Trophoblast cell (in vitro differentiated cells and primary cell): ENCODE results near the gene SLC19A1.

Experiments
- DNase-seq, 2 donors: peaks; one replicate each; pipeline ENCODE4 v3.0.0-alpha.2; 2016
- H2AFZ ChIP-seq: 2 replicates; pipeline ENCODE4 v1.6.1; 2013; ENCODE audit warnings: low read length, moderate library complexity, mild to moderate bottlenecking; ENCODE audit not compliant: insufficient read depth, poor library complexity
- H2AK5ac ChIP-seq: 2 replicates; pipeline ENCODE4 v1.6.1; 2013; ENCODE audit warnings: mild to moderate bottlenecking, low read length
- H2BK120ac ChIP-seq: 2 replicates; pipeline ENCODE4 v1.6.1; 2013; ENCODE audit warnings: low read length, mild to moderate bottlenecking, moderate library complexity; ENCODE audit not compliant: insufficient read depth, poor library complexity
- H2BK12ac ChIP-seq: 2 replicates; pipeline ENCODE4 v1.6.1; 2013; ENCODE audit warnings: mild to moderate bottlenecking, low read length, moderate library complexity
- H2BK5ac ChIP-seq: 2 replicates; pipeline ENCODE4 v1.6.1; 2013; ENCODE audit warnings: low read length, low read depth, moderate library complexity, mild to moderate bottlenecking; ENCODE audit not compliant: poor library complexity
- H3K14ac ChIP-seq: 2 replicates; pipeline ENCODE4 v1.6.1; 2013; ENCODE audit warnings: mild to moderate bottlenecking, low read length
- H3K18ac ChIP-seq: 2 replicates; pipeline ENCODE4 v1.6.1; 2013; ENCODE audit warnings: mild to moderate bottlenecking, low read length
- H3K23ac ChIP-seq: 2 replicates; pipeline ENCODE4 v1.6.1; 2013; ENCODE audit warnings: low read length
- H3K27ac ChIP-seq: 2 replicates; pipeline ENCODE4 v1.5.1; 2013; ENCODE audit warnings: low read depth, mild to moderate bottlenecking, inconsistent platforms, low read length, moderate library complexity
- H3K27me3 ChIP-seq: 2 replicates; pipeline ENCODE4 v1.6.1; 2013; ENCODE audit warnings: inconsistent platforms, mild to moderate bottlenecking, low read length, moderate library complexity; ENCODE audit not compliant: insufficient read depth
- H3K36me3 ChIP-seq, 2 experiments: 1 replicate in 1 of 2; 2 replicates in 1 of 2; pipeline ENCODE4 v1.6.1; 2013; ENCODE audit warnings: low read length in 2 of 2, mild to moderate bottlenecking in 2 of 2, moderate library complexity in 1 of 2; ENCODE audit not compliant: insufficient read depth in 2 of 2, control insufficient read depth in 1 of 2
- H3K4ac ChIP-seq: 2 replicates; pipeline ENCODE4 v1.6.1; 2013; ENCODE audit warnings: low read depth, mild to moderate bottlenecking, low read length, moderate library complexity
- H3K4me1 ChIP-seq, 2 experiments: 1 replicate in 1 of 2; 2 replicates in 1 of 2; pipeline ENCODE4 v1.6.1; 2013; ENCODE audit warnings: low read length in 2 of 2, mild to moderate bottlenecking in 2 of 2, moderate library complexity in 1 of 2; ENCODE audit not compliant: insufficient read depth in 2 of 2, control insufficient read depth in 1 of 2
- H3K4me2 ChIP-seq: 2 replicates; pipeline ENCODE4 v1.6.1; 2013; ENCODE audit warnings: inconsistent platforms, mild to moderate bottlenecking, low read length, moderate library complexity
- H3K4me3 ChIP-seq: 2 replicates; pipeline ENCODE4 v1.5.1; 2013; ENCODE audit warnings: mild to moderate bottlenecking, low read depth, low read length, inconsistent platforms
- H3K79me1 ChIP-seq: one replicate; pipeline ENCODE4 v1.6.1; 2013; ENCODE audit warnings: low read length
- H3K79me2 ChIP-seq: 2 replicates; pipeline ENCODE4 v1.6.1; 2013; ENCODE audit warnings: low read length, mild to moderate bottlenecking; ENCODE audit not compliant: control insufficient read depth, insufficient read depth, poor library complexity
- H3K9ac ChIP-seq: 2 replicates; pipeline ENCODE4 v1.6.1; 2013; ENCODE audit warnings: mild to moderate bottlenecking, low read length
- H3K9me3 ChIP-seq: 2 replicates; pipeline ENCODE4 v1.6.1; 2013; ENCODE audit warnings: low read depth, mild to moderate bottlenecking, control low read depth, inconsistent platforms, low read length; ENCODE audit not compliant: insufficient read depth
- H4K12ac ChIP-seq: 2 replicates; pipeline ENCODE4 v1.6.1; 2013; ENCODE audit warnings: low read depth, mild to moderate bottlenecking, low read length, moderate library complexity
- H4K8ac ChIP-seq: 2 replicates; pipeline ENCODE4 v1.6.1; 2013; ENCODE audit warnings: low read depth, mild to moderate bottlenecking, low read length, moderate library complexity
- H4K91ac ChIP-seq: one replicate; pipeline ENCODE4 v1.6.1; 2013; ENCODE audit warnings: low read depth, mild to moderate bottlenecking, low read length, moderate library complexity
- WGBS: extraction: QIAGEN DNeasy Blood & Tissue Kit; methylation state at CpG from one replicate; pipeline ENCODE4 v1.1.7; 2013; ENCODE audit warnings: missing lambda C conversion rate; ENCODE audit not compliant: insufficient read length, insufficient coverage; ENCODE audit errors: extremely low coverage; 5-methylcytosine and 5-hydroxymethylcytosine counted together

SLC19A1 gene

GRCh38 chr21:45507523-45507875, 34.7 kb downstream of the SLC19A1 start:
- no peak overlapping the region for H2AK5ac ChIP-seq
- no peak overlapping the region for H2AFZ ChIP-seq
- H3K36me3 ChIP-seq, result peaks cover 62 to 71% of the 10 kb centered on the region in 2 experiments
- H2BK120ac ChIP-seq, result no peak overlapping the region
- H3K14ac ChIP-seq, result no peak overlapping the region
- H3K4me1 ChIP-seq, result no peaks in the 10 kb centered on the region
- no peak overlapping the region for H4K8ac ChIP-seq
- WGBS, result no CpG with 5 or more reads among the region's 9 CpGs
- no peak overlapping the region for H4K12ac ChIP-seq
- no peak overlapping the region for H3K18ac ChIP-seq
- H2BK5ac ChIP-seq, result no peak overlapping the region
- no peaks in the 10 kb centered on the region for H3K27me3 ChIP-seq
- no peak overlapping the region for H3K4me3 ChIP-seq
- H2BK12ac ChIP-seq, result no peak overlapping the region
- no peak overlapping the region for H4K91ac ChIP-seq
- H3K4me2 ChIP-seq, result no peak overlapping the region
- no peak overlapping the region for H3K23ac ChIP-seq
- no peak overlapping the region for H3K9ac ChIP-seq
- no peaks in the 10 kb centered on the region for H3K9me3 ChIP-seq
- H3K79me1 ChIP-seq, result no peaks in the 10 kb centered on the region
- no peak overlapping the region for H3K27ac ChIP-seq
- no peaks in the 10 kb centered on the region for H3K79me2 ChIP-seq
- H3K4ac ChIP-seq, result no peak overlapping the region
- DNase-seq, result no peak

DNA sequence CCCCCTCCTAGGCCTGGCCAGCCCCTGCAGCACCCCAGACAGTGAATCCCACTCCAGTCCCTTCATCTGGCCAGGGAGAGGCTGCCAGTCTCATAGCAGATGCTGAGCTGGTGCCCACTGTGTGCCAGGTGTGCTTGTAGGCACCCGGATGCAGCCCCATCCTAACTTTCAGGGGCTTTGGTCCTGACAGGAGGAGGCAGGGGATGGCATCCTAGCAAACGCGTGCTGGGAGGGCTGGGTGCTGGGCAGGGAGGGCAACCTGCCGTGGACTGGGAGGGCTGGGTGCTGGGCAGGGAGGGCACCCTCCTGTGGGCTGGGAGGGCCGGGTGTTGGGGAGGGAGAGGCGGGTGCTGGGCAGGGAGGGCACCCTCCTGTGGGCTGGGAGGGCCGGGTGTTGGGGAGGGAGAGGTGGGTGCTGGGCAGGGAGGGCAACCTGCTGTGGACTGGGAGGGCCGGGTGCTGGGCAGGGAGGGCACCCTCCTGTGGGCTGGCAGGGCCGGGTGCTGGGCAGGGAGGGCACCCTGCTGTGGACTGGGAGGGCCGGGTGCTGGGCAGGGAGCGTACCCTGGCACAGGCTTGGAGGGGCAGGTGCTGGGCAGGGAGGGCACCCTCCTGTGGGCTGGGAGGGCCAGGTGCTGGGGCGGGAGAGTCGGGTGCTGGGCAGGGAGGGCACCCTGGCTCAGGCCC, 35.3 kb downstream of the SLC19A1 start:
- Histone ChIP-seq H2AFZ (no peak overlapping the region), H2AK5ac (no peak overlapping the region), H3K9ac (no peak overlapping the region), H3K27ac (no peak overlapping the region), H2BK12ac (no peak overlapping the region), H3K4me2 (no peak overlapping the region), H3K9me3 (no peaks in the 10 kb centered on the region), H3K18ac (no peak overlapping the region), H4K12ac (no peak overlapping the region), H3K4ac (no peak overlapping the region), H3K4me3 (no peak overlapping the region), H3K36me3 (peaks cover 58 to 68% of the 10 kb centered on the region in 2 experiments), H3K23ac (no peak overlapping the region), H4K91ac (no peak overlapping the region), H3K79me2 (no peaks in the 10 kb centered on the region), H4K8ac (no peak overlapping the region), H3K27me3 (no peaks in the 10 kb centered on the region), H2BK120ac (no peak overlapping the region), H3K4me1 (no peaks in the 10 kb centered on the region), H3K79me1 (no peaks in the 10 kb centered on the region), H2BK5ac (no peak overlapping the region), H3K14ac (no peak overlapping the region)
- no peak for DNase-seq
- no CpG with 5 or more reads among the region's 13 CpGs for WGBS

- H3K14ac ChIP-seq, result no peak overlapping the region
- no peak overlapping the region for H4K8ac ChIP-seq
- H3K23ac ChIP-seq, result no peak overlapping the region
- H3K27ac ChIP-seq, result no peak overlapping the region
- H3K9ac ChIP-seq, result no peak overlapping the region
- H2BK5ac ChIP-seq, result no peak overlapping the region
- DNase-seq, result no peak
- no peaks in the 10 kb centered on the region for H3K79me2 ChIP-seq
- no peaks in the 10 kb centered on the region for H3K79me1 ChIP-seq
- H4K12ac ChIP-seq, result no peak overlapping the region
- no peak overlapping the region for H4K91ac ChIP-seq
- no peaks in the 10 kb centered on the region for H3K9me3 ChIP-seq
- H3K4ac ChIP-seq, result no peak overlapping the region
- no CpG with 5 or more reads among the region's 22 CpGs for WGBS
- no peak overlapping the region for H3K18ac ChIP-seq
- H2AK5ac ChIP-seq, result no peak overlapping the region
- no peak overlapping the region for H2BK120ac ChIP-seq
- H2AFZ ChIP-seq, result no peak overlapping the region
- peaks cover 52 to 63% of the 10 kb centered on the region in 2 experiments for H3K36me3 ChIP-seq
- H3K4me1 ChIP-seq, result no peaks in the 10 kb centered on the region
- H2BK12ac ChIP-seq, result no peak overlapping the region
- H3K27me3 ChIP-seq, result no peaks in the 10 kb centered on the region
- no peak overlapping the region for H3K4me3 ChIP-seq
- H3K4me2 ChIP-seq, result no peak overlapping the region
These were observed 35.9 kb downstream of the SLC19A1 start for GRCh38 chr21:45506241-45506817.

- Histone ChIP-seq H3K4me3 (no peak overlapping the region), H2AK5ac (no peak overlapping the region), H3K23ac (no peak overlapping the region), H4K12ac (no peak overlapping the region), H4K8ac (no peak overlapping the region), H3K4ac (no peak overlapping the region), H3K36me3 (peaks cover 46 to 57% of the 10 kb centered on the region in 2 experiments), H3K18ac (no peak overlapping the region), H3K9ac (no peak overlapping the region), H3K79me1 (no peaks in the 10 kb centered on the region), H2BK5ac (no peak overlapping the region), H3K4me1 (no peaks in the 10 kb centered on the region), H4K91ac (no peak overlapping the region), H2AFZ (no peak overlapping the region), H3K27me3 (no peaks in the 10 kb centered on the region), H3K9me3 (no peaks in the 10 kb centered on the region), H3K4me2 (no peak overlapping the region), H2BK120ac (no peak overlapping the region), H3K79me2 (no peaks in the 10 kb centered on the region), H3K14ac (no peak overlapping the region), H3K27ac (no peak overlapping the region), H2BK12ac (no peak overlapping the region)
- WGBS, result no CpG with 5 or more reads among the region's 33 CpGs
- DNase-seq, result no peak
These were observed 36.7 kb downstream of the SLC19A1 start for GRCh38 chr21:45505416-45506021.
